Kidney glomerular epithelial cell (primary cell): ENCODE measurements around the gene DDX39A.
A peak's percentile ranks its signal among the peaks of the same experiment; 100 is the strongest.
"Not testable (repeated sequence)": the region's sequence is repeated elsewhere in the genome, so short reads cannot be mapped to it uniquely, and the experiment has no call there.

Experiments
- DNase-seq: peaks from one replicate; lab custom pipeline; 2025; lab: John Stamatoyannopoulos, UW

DDX39A gene

GRCh38 chr19:14408491-14409145 is 10.5 kb downstream of the DDX39A start:
- DNase-seq: no peak

- no peak for DNase-seq
Measured at GRCh38 chr19:14407605-14408484, 11.3 kb downstream of the DDX39A start.

- DNase-seq: no peak
Measured at GRCh38 chr19:14406645-14407401, 12.3 kb downstream of the DDX39A start.

- DNase-seq: peak; percentile 57
Measured at GRCh38 chr19:14405758-14406644, 13.1 kb downstream of the DDX39A start.

GRCh38 chr19:14405380-14405757 is 13.8 kb downstream of the DDX39A start:
- DNase-seq: no peak

- DNase-seq: no peak
Measured at GRCh38 chr19:14404312-14404711, 14.8 kb downstream of the DDX39A start.

- DNase-seq: not testable (repeated sequence)
Measured at GRCh38 chr19:14403145-14403930, 15.8 kb downstream of the DDX39A start.

GRCh38 chr19:14402332-14403144 is 16.6 kb downstream of the DDX39A start:
- DNase-seq: no peak

- DNase-seq: no peak
Measured at GRCh38 chr19:14401468-14402195, 17.5 kb downstream of the DDX39A start.

- peak; percentile 87 for DNase-seq
Measured at GRCh38 chr19:14400951-14401431, 18.1 kb downstream of the DDX39A start.

- DNase-seq: not testable (repeated sequence)
Measured at GRCh38 chr19:14397168-14397567, 22.0 kb downstream of the DDX39A start.

- not testable (repeated sequence) for DNase-seq
Measured at GRCh38 chr19:14396730-14397129, 22.4 kb downstream of the DDX39A start.

GRCh38 chr19:14395710-14396336 is 23.3 kb downstream of the DDX39A start:
- no peak for DNase-seq

GRCh38 chr19:14395262-14395661 is 23.9 kb downstream of the DDX39A start:
- DNase-seq: no peak

GRCh38 chr19:14394167-14394566 is 25.0 kb downstream of the DDX39A start:
- DNase-seq: no peak

GRCh38 chr19:14393329-14393728 is 25.8 kb downstream of the DDX39A start:
- no peak for DNase-seq

GRCh38 chr19:14391156-14391821 is 27.9 kb downstream of the DDX39A start:
- no peak for DNase-seq

GRCh38 chr19:14390548-14390947 is 28.6 kb downstream of the DDX39A start:
- no peak for DNase-seq
